Kidney epithelial cell (primary cell): ENCODE data around the gene HEMK1. TPM values are rescaled to one million over a fixed set of nuclear protein-coding genes. Genes with fewer than 3 reads are reported as not detected.

Experiments used
- DNase-seq: peaks from one replicate; pipeline ENCODE4 v3.0.0-alpha.2; 2010; ENCODE audit warnings: low read depth
- H3K27me3 ChIP-seq: 2 replicates; pipeline ENCODE4 v1.6.0; 2011; ENCODE audit warnings: low read length; ENCODE audit not compliant: control insufficient read depth, insufficient read depth
- H3K36me3 ChIP-seq: 2 replicates; pipeline ENCODE4 v1.5.1; 2011; ENCODE audit warnings: low read length; ENCODE audit not compliant: control insufficient read depth, insufficient read depth
- H3K4me3 ChIP-seq: 2 replicates; pipeline ENCODE4 v1.5.1; 2011; ENCODE audit warnings: low read depth, mild to moderate bottlenecking, control low read depth, low read length
- total RNA-seq: library from RNA; depleted of rRNA; stranded (reverse); fragments of >200 nt; gene quantifications from 2 replicates; pipeline ENCODE4 v1.2.3, GENCODE V29; 2015
- TF ChIP-seq, protein P1 (sequence below): IDR thresholded peaks from 2 replicates; pipeline ENCODE4 v1.5.1; 2011; ENCODE audit warnings: mild to moderate bottlenecking, moderate library complexity, low read length, control low read depth, inconsistent platforms; ENCODE audit not compliant: insufficient read depth, poor library complexity, severe bottlenecking

Gene HEMK1
- total RNA-seq, 1 donor from 2014 or later: 15.6 TPM

DNA sequence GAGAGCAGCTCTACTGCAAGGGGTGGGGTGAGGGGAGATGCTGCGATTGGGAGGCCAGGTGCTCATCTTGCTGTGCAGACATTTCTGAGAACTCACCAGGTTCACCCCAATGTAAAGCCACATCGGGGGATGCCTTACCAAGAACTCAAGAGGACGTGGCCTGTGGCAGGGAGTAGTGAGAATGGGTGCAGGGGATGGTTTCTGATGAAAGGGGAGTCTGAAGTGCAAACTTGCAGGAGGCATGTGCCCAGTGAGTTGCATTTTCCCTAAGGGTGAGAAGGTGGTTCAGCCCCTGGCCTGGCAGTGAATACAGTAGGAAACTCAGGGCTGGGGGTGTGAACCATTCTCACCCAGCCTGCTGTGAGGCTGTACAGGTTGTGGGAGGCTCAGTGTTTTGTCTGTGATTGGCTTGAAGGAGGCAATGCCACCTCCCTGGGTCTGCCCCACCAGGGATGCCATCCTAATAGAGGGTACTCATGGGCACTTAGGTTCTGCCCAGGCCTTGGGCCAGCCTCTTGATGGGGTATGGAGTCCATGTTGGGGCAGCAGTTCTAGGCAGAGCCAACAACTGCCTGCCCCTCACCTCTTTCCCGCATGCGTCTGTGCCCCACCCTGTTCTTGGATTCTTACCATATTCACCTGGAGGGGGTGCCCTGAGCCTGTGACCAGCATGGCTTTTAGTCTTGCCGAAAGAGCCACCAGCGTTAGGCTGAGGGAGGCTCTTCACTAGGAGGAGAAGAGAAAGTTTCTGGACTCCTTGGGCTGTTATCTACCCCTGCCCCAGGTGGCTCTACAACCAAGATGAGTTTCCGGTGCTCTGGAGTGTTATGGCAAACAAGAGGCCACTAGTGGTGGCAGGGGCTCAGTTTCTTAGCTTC, 4.5 kb downstream of the HEMK1 start:
- no peak for DNase-seq
- no peak overlapping the region for H3K4me3 ChIP-seq
- H3K27me3 ChIP-seq: no peaks in the 10 kb centered on the region
- TF ChIP-seq, protein P1, sequence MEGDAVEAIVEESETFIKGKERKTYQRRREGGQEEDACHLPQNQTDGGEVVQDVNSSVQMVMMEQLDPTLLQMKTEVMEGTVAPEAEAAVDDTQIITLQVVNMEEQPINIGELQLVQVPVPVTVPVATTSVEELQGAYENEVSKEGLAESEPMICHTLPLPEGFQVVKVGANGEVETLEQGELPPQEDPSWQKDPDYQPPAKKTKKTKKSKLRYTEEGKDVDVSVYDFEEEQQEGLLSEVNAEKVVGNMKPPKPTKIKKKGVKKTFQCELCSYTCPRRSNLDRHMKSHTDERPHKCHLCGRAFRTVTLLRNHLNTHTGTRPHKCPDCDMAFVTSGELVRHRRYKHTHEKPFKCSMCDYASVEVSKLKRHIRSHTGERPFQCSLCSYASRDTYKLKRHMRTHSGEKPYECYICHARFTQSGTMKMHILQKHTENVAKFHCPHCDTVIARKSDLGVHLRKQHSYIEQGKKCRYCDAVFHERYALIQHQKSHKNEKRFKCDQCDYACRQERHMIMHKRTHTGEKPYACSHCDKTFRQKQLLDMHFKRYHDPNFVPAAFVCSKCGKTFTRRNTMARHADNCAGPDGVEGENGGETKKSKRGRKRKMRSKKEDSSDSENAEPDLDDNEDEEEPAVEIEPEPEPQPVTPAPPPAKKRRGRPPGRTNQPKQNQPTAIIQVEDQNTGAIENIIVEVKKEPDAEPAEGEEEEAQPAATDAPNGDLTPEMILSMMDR: no peak
- H3K36me3 ChIP-seq: no peaks in the 10 kb centered on the region

DNA sequence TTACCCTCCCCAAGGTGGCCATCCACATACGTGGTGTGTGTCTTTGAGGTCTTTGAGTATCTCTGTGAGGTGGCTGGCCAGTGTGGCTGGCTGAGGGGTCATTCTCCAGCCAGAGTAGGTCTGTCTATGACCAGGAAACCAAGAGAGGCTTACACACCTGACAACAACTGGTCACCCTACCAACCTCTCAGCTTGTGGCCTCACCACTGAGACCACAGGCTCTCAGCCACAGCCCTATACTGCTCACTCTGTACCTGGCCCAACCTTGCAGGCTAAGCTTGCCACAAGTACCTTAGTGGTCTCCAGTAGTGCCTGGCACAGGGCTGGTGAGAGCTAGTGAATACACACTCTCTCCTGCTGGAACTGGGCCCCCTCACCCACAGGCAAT, 5.1 kb downstream of the HEMK1 start:
- H3K4me3 ChIP-seq: no peak overlapping the region
- DNase-seq: no peak
- H3K36me3 ChIP-seq: no peaks in the 10 kb centered on the region
- H3K27me3 ChIP-seq: no peaks in the 10 kb centered on the region
- TF ChIP-seq, protein P1: no peak

DNA sequence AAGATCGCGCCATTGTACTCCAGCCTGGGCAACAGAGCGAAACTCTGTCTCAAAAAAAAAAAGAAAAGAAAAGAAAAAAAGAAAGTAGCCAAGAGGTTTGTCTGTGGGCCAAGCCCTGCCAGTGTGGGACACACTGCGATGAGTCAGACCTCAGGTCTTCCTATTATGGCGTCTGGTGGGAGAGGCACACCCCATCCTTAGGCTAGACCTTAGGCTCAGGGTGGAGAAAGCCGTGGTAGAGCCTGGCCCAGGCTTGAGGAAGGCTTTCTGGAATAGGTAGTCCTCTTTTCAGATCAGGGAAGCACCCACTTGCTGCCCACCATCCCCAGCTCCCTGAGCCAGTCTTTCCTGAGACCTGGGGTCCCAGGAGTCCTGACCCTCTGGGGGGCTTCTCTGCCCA, 6.0 kb downstream of the HEMK1 start:
- no peaks in the 10 kb centered on the region for H3K27me3 ChIP-seq
- H3K36me3 ChIP-seq: no peaks in the 10 kb centered on the region
- DNase-seq: no peak

DNA sequence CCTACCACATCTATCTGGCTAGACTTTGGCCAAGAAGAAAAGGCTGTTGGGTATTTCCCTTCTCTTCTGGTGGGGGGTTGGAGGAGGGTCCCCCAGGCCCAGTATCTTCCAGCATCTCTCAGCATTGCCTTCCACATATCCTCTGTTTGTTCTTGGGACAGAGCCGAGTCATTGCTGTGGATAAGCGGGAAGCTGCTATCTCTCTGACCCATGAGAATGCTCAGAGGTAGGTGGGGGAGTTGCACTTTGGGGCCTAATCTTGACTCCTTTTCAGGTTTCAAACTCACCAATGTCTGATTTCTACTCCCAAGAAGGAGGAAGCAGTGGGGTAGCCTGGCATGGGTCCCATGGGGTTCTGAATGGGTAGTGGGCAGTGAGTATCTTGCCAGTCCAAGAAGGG, 8.0 kb downstream of the HEMK1 start:
- DNase-seq: no peak
- Histone ChIP-seq H3K36me3 (no peaks in the 10 kb centered on the region), H3K4me3 (no peak overlapping the region), H3K27me3 (no peaks in the 10 kb centered on the region)
- TF ChIP-seq, protein P1: no peak

More for the DNA sequence above, 6.0 kb downstream of the HEMK1 start:
- H3K4me3 ChIP-seq: no peak overlapping the region
- TF ChIP-seq, protein P1: no peak

DNA sequence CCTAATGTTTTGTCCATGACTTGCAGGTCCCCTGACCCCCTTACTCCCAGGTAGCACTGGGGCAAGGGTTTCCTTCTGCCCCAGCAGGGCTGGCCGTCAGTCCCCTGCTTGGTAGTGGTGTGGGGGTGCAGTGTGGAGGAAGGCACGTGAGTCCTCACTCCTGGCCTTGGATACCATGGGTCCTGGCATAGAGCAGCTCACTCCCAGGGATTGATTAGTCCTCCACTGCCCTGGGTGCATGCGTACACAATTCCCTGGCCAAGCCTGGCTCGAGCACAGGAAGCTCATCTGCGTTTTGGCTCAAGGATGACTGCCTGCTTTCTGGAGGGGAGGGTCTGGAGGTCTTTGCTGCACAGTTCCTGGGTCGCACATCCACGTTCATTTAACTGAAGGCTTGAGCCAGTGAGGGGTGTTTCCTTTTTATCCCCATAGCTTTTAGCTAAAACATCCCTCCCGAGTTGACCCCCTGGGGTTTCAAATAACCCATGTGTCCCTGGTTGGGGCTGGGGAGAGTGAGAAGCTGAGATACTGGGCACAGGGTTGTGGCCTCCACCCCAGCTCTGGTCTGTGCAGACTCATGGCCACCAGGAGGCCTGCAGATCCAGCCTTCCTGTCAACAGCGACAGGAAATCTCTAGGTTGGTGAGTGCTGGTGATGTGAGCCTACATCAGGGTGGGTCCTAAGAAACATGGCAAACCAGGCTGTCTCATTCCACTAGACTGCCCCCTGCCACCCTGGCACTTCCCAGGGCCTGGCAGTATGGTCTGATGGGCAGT, 11.5 kb downstream of the HEMK1 start:
- Histone ChIP-seq H3K36me3 (no peaks in the 10 kb centered on the region), H3K4me3 (no peak overlapping the region), H3K27me3 (no peaks in the 10 kb centered on the region)
- DNase-seq: no peak
- TF ChIP-seq, protein P1: no peak
